Fibroblast of lung (primary cell): ENCODE measurements around the gene FAM3D. TPM values are rescaled to one million over a fixed set of nuclear protein-coding genes. Genes with fewer than 3 reads are reported as not detected.

Source experiments
- DNase-seq, 2 donors: peaks; one replicate each; pipeline versions ENCODE4 v3.0.0 to v3.0.0-alpha.2; 2010; ENCODE audit warnings: low read depth in 2 of 2
- H2AFZ ChIP-seq: 2 replicates; pipeline ENCODE4 v1.5.1; 2012; ENCODE audit warnings: low read length, control low read depth, inconsistent platforms
- H3K27ac ChIP-seq: 2 replicates; pipeline ENCODE4 v1.5.1; 2011; ENCODE audit warnings: low read length, control low read depth; ENCODE audit not compliant: insufficient read depth
- H3K27me3 ChIP-seq: 2 replicates; pipeline ENCODE4 v1.5.1; 2011; ENCODE audit warnings: mild to moderate bottlenecking, low read length; ENCODE audit not compliant: control insufficient read depth, insufficient read depth
- H3K36me3 ChIP-seq: 2 replicates; pipeline ENCODE4 v1.5.1; 2011; ENCODE audit warnings: low read length; ENCODE audit not compliant: control insufficient read depth, insufficient read depth
- H3K4me1 ChIP-seq: 2 replicates; pipeline ENCODE4 v1.5.1; 2011; ENCODE audit warnings: low read length; ENCODE audit not compliant: control insufficient read depth, insufficient read depth; ENCODE audit errors: extremely low read depth
- H3K4me2 ChIP-seq: 2 replicates; pipeline ENCODE4 v1.5.1; 2011; ENCODE audit warnings: low read length, control low read depth; ENCODE audit not compliant: insufficient read depth; ENCODE audit errors: extremely low read depth
- H3K4me3 ChIP-seq, 4 experiments: fragments of 200-600 bp in 1 of 4; sonication (generic) in 1 of 4; replicated peaks in 1 of 4; 2 replicates each; pipeline ENCODE4 v1.5.1; 2011 to 2016; ENCODE audit warnings: low read length in 4 of 4, low read depth in 3 of 4, mild to moderate bottlenecking in 3 of 4, control low read depth in 2 of 4, inconsistent platforms in 1 of 4, mixed read lengths in 1 of 4; ENCODE audit not compliant: insufficient read depth in 1 of 4; ENCODE audit errors: control extremely low read depth in 1 of 4
- H3K79me2 ChIP-seq: 2 replicates; pipeline ENCODE4 v1.5.1; 2012; ENCODE audit warnings: mild to moderate bottlenecking, low read length, inconsistent platforms; ENCODE audit not compliant: control insufficient read depth, insufficient read depth
- H3K9ac ChIP-seq: 2 replicates; pipeline ENCODE4 v1.5.1; 2011; ENCODE audit warnings: mild to moderate bottlenecking, low read length, control low read depth; ENCODE audit not compliant: insufficient read depth
- H3K9me3 ChIP-seq: 2 replicates; pipeline ENCODE4 v1.5.1; 2012; ENCODE audit warnings: low read depth, low read length; ENCODE audit not compliant: control insufficient read depth, insufficient read depth
- H4K20me1 ChIP-seq: 2 replicates; pipeline ENCODE4 v1.5.1; 2011; ENCODE audit warnings: low read length; ENCODE audit not compliant: control insufficient read depth, insufficient read depth; ENCODE audit errors: extremely low read depth
- EZH2 ChIP-seq: IDR thresholded peaks from 2 replicates; pipeline ENCODE4 v1.5.1; 2012; ENCODE audit warnings: low read length, control low read depth, mild to moderate bottlenecking; ENCODE audit errors: missing control alignments
- polyA plus RNA-seq, 2 donors: library from polyadenylated mRNA; depleted of rRNA in 1 of 2; stranded (reverse) in 1 of 2; unstranded in 1 of 2; fragments of >200 nt; gene quantifications; 2 replicates each; pipeline ENCODE4 v1.2.1, GENCODE V29; 2011 to 2012; ENCODE audit warnings: missing spikeins in 1 of 2
- total RNA-seq: library from RNA; depleted of rRNA; stranded (reverse); fragments of >200 nt; gene quantifications from 2 replicates; pipeline ENCODE4 v1.2.1, GENCODE V29; 2014
- TF ChIP-seq, protein P1 (sequence below), 2 donors: IDR thresholded peaks in 1 of 2; conservative IDR thresholded peaks in 1 of 2; 1 replicate in 1 of 2; 2 replicates in 1 of 2; pipeline ENCODE4 v1.5.1; 2011 to 2012; ENCODE audit warnings: low read length in 2 of 2, control low read depth in 1 of 2, inconsistent platforms in 1 of 2, low read depth in 1 of 2, mild to moderate bottlenecking in 1 of 2

Gene FAM3D
- total and polyA plus RNA-seq, 2 donors (not counting 1 experiment from before 2014, with no cell fraction given), result not detected

DNA sequence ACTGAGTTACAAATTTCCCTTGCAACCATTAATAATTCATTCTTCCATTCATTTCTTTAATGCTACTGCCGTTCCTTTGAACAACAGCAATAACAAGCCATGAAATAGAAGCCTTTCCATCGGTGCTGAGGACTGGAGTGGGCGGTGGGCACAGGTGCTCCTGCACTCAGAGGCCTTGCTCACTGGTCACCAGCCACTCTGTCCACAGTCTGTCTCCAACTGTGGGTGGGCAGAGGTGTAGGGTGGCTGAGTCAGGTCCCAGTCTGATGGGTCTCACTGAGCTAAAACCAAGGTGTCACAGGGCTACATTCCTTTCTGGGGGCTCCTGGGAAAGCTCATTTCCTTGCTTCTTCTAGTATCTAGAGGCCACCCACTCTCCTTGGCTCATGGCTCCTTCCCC lies 6.3 kb upstream of the FAM3D start:
- Histone ChIP-seq H2AFZ (no peak overlapping the region), H3K4me3 (no peak overlapping the region), H3K9me3 (no peaks in the 10 kb centered on the region), H3K27ac (no peak overlapping the region), H3K4me1 (no peaks in the 10 kb centered on the region), H3K27me3 (no peaks in the 10 kb centered on the region), H3K36me3 (no peaks in the 10 kb centered on the region), H3K4me2 (no peak overlapping the region), H4K20me1 (no peaks in the 10 kb centered on the region), H3K9ac (no peak overlapping the region), H3K79me2 (no peaks in the 10 kb centered on the region)
- TF ChIP-seq, protein P1, sequence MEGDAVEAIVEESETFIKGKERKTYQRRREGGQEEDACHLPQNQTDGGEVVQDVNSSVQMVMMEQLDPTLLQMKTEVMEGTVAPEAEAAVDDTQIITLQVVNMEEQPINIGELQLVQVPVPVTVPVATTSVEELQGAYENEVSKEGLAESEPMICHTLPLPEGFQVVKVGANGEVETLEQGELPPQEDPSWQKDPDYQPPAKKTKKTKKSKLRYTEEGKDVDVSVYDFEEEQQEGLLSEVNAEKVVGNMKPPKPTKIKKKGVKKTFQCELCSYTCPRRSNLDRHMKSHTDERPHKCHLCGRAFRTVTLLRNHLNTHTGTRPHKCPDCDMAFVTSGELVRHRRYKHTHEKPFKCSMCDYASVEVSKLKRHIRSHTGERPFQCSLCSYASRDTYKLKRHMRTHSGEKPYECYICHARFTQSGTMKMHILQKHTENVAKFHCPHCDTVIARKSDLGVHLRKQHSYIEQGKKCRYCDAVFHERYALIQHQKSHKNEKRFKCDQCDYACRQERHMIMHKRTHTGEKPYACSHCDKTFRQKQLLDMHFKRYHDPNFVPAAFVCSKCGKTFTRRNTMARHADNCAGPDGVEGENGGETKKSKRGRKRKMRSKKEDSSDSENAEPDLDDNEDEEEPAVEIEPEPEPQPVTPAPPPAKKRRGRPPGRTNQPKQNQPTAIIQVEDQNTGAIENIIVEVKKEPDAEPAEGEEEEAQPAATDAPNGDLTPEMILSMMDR (conservative IDR thresholded peaks at IDR 0.05 in 1 of 2, IDR thresholded peaks at IDR 0.05 in 1 of 2; ENCODE audit: low read depth in 1 of 2, low read length in 2 of 2), result no peak
- no peak for TF ChIP-seq EZH2
- DNase-seq, result no peak

DNA sequence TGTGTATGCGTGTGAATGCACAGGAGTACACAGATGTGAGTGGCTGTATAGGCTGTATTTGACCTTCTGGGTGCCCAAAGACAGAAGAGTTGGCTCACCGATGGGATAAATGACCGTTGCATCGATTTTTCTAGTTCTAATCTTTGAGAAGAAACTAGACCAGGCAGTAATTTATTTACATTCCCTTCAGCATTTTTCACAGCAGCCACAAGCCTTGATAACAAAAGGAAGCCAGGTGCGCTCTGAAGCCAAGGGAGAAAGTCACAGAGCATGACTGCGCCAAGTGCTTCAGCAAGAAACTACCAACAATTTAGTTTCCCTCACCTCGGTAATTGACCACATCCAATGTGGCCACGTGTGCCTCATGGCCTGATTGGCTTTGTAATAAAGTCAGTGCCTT lies 5.9 kb upstream of the FAM3D start:
- TF ChIP-seq, protein P1 (conservative IDR thresholded peaks at IDR 0.05 in 1 of 2, IDR thresholded peaks at IDR 0.05 in 1 of 2; ENCODE audit: low read depth in 1 of 2, low read length in 2 of 2), result no peak
- TF ChIP-seq EZH2, result no peak
- H3K27ac ChIP-seq, result no peak overlapping the region

DNA sequence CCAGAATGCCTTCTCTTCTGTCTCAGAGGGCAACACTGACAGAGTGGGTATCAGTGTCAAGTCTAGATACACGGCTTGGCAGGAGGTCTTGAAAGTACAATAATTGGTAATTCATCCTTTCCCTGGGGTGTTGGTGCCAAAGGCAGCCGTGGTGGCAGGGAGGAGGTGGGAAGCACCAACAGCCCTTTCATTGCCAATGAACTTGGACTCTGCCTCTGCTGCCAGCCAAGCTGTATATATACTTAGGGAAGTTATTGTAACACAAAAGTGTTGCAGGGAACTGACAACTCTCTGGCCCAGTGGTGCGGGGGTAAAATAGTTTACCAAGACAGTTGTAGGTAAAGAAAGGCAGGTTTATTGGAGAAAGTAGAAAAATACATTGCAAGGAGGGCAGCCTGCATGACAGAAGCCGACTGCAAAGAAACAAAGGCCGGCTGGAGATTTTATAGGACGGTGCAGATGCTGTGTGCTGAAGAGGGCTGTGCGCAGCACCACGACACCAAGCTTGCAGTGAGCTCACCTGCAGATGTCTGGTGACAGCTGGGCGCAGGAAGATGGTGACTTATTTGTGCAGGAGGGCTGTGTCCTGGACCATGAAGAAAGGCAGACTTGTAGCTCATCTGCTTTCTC lies 4.0 kb upstream of the FAM3D start:
- Histone ChIP-seq H3K4me3 (no peak overlapping the region), H3K9me3 (no peaks in the 10 kb centered on the region), H3K9ac (no peak overlapping the region), H3K4me2 (no peak overlapping the region), H3K4me1 (no peaks in the 10 kb centered on the region), H4K20me1 (no peaks in the 10 kb centered on the region), H3K27ac (no peak overlapping the region), H3K36me3 (no peaks in the 10 kb centered on the region), H2AFZ (no peak overlapping the region), H3K27me3 (no peaks in the 10 kb centered on the region), H3K79me2 (no peaks in the 10 kb centered on the region)
- no peak for DNase-seq
- TF ChIP-seq, protein P1 (conservative IDR thresholded peaks at IDR 0.05 in 1 of 2, IDR thresholded peaks at IDR 0.05 in 1 of 2; ENCODE audit: low read depth in 1 of 2, low read length in 2 of 2), result no peak
- no peak for TF ChIP-seq EZH2

More for the DNA sequence above, 5.9 kb upstream of the FAM3D start:
- no peak for DNase-seq
- no peaks in the 10 kb centered on the region for H3K27me3 ChIP-seq
- no peaks in the 10 kb centered on the region for H3K9me3 ChIP-seq
- H2AFZ ChIP-seq, result no peak overlapping the region
- H3K79me2 ChIP-seq, result no peaks in the 10 kb centered on the region
- no peak overlapping the region for H3K4me3 ChIP-seq
- no peak overlapping the region for H3K9ac ChIP-seq
- no peak overlapping the region for H3K4me2 ChIP-seq
- H4K20me1 ChIP-seq, result no peaks in the 10 kb centered on the region
- H3K36me3 ChIP-seq, result no peaks in the 10 kb centered on the region
- no peaks in the 10 kb centered on the region for H3K4me1 ChIP-seq
